ENCODE data around the gene DCAF15.
"Not testable (repeated sequence)": the region's sequence is repeated elsewhere in the genome, so short reads cannot be mapped to it uniquely, and the experiment has no call there.

Gene DCAF15

DNA sequence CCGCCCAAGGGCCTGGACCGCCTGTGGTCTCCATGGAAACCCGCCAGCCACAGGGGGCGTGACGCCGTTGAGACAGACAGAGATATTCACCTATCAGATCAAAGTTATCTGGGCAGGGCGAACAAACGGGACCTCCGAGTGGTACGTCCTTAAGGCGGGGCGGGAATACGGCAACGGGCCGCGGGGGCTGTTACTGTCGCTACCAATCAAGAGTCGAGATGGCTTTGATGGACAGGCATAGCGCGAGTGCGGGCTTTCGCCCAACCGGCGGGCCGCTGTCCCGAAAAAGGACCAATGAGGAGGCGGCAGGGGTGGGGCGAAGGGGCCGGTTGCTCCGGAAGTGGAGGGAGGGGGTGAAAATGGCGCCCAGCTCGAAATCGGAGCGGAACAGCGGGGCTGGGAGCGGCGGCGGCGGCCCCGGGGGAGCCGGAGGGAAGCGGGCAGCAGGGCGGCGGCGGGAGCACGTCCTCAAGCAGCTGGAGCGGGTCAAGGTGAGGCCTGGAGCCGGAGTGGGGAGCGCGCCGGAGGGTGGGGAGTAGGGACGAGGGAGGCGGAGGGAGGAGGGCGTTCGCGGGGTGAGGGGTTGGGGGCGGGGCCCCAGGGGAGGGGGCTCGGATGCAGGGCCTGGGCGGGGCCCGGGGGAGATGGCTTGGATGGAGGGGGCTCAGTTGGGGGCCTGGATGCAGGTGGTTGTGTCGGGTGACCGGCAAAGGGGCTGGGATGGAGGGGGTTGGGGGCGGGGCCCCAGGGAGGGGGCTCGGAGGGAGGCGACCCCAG is at the start of gene DCAF15:
Gene DCAF15 (plus strand): TSS at position 356 of the 777 bp plus-strand sequence. CDS start 4 bp downstream, at position 360.
- peak; percentile 98 for DNase-seq

DNA sequence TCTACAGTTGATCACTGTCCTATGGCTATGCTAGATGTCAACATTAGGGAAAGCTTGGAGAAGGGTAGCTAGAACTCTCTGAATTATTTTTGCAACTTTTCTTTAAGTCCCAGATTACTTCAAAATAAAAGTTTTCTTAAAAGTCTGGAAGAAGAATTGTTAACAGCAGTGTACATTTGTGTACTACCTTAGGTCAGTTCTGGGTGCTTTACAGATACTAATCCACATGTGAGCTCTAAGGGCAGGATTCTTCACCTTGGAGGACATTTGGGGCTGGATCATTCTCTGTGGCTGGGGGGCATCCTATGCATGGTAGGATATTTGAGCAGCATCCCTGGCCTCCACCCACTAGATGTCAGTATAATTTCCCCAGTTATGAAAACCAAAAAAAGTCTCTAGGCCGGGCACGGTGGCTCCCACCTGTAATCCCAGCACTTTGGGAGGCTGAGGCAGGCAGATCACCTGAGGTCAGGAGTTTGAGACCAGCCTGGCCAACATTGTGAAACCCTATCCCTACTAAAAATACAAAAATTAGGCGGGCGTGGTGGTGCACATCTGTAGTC is 49.2 kb upstream of the DCAF15 start:
- no peak for DNase-seq

DNA sequence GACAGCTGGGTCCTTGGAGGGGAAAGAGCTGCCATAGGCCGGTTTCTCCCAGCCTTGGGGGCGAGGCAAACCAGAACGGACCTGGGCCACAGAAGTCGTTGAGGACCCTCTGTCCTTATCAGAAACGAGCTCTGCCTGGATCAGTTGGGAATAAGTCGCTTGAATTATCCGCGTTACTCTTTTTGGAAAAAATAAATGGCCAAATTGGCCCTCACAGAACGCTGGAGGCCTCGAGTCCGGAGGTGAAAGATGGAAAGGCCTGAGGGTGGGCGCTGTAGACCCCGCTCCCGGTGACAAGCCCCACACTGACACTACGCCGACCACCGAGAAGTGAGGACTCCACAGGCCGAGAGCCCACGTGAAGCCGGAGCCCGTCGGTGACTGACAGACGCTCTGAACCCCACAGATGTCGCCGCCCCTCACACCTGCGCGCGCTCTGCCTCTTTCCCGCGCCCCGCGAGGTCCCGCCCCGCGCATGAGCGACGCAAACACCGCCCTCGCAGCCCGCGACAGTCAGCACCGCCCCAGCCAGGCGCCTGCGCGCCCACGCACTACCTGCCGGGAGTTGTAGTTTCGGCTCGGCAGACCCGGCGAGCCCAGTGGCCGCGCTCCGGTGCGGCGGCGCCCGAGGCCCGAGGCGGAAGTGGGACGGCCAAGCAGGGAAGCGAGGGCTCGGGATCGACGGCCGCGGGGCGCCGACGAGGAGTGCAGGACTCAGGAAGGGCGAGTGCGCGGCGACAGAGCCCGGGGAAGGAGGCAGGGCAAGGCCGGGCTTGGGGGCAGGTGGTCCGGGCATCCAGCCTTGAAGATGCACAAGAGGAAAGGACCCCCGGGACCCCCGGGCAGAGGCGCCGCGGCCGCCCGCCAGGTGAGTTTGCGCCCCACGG is 46.4 kb upstream of the DCAF15 start, which contains the start of the genes BRME1 and CC2D1A:
Gene BRME1 (minus strand): TSS at position 484 of the 887 bp plus-strand sequence. CDS start 1,225 bp downstream, outside the sequence.
Gene CC2D1A (plus strand): TSS at position 568 of the 887 bp plus-strand sequence. CDS start 241 bp downstream, at position 809.
- peak; percentile 62 for DNase-seq

- no peak for DNase-seq
Observed at GRCh38 chr19:13906521-13906904, 45.8 kb upstream of the DCAF15 start.

DNA sequence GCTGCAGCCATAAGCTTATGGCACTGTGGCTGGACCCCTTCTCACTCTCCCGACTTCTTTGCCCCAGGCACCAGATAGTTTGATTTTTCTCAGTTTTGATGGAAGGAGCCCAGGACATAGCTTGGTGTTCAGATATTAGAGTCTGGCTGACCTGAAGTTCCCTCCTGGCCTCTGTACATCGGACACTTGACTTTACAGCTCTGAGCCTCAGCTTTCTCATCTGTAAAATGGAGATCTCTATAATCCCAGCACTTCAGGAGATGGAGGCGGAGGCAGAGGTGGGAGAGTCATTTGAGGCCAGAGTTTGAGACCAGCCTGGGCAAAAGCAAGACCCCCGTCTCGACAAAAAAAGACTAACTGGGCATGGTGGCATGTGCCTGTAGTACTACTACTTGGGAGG is 45.4 kb upstream of the DCAF15 start:
- no peak for DNase-seq

DNA sequence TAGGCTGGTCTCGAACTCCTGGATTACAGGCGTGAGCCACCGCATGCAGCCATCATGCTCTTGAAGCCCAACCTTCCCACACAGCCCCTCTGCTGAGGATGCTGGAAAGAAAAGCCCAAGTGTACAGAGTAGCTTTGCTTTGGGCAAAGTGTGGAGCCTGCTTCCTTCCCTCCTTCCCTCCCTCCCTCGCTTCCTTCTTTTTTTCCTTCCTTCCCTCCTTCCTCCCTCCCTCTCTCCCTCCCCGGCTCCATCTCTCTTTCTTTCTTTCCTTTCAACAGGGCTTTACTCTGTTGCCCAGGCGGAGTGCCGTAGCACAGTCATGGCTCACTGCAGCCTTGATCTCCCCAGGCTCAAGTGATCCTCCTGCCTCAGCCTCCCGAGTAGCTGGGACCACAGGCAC is 43.6 kb upstream of the DCAF15 start:
- DNase-seq: no peak

DNA sequence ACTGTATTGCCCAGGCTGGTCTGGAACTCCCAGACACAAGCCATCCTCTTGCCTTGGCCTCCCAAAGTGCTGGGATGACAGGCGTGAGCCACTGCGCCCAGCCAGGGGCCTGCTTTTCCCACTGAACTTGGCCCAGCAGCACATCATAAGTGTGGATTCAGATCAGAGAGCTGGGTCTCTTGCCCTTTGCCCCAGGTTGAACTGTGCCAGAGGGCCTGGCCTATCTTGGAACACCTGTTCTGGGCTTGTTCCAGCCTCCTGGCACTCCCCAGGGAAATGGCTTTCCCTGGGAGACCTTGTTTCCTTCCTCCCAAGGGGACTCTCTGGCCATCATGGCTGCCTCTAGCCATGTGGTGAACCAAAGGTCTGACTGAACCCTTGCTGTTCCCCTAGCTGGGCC is 42.9 kb upstream of the DCAF15 start:
- DNase-seq: no peak

- no peak for DNase-seq
Observed at GRCh38 chr19:13913352-13913751, 39.0 kb upstream of the DCAF15 start.

GRCh38 chr19:13914777-13915176 is 37.5 kb upstream of the DCAF15 start:
- no peak for DNase-seq

DNA sequence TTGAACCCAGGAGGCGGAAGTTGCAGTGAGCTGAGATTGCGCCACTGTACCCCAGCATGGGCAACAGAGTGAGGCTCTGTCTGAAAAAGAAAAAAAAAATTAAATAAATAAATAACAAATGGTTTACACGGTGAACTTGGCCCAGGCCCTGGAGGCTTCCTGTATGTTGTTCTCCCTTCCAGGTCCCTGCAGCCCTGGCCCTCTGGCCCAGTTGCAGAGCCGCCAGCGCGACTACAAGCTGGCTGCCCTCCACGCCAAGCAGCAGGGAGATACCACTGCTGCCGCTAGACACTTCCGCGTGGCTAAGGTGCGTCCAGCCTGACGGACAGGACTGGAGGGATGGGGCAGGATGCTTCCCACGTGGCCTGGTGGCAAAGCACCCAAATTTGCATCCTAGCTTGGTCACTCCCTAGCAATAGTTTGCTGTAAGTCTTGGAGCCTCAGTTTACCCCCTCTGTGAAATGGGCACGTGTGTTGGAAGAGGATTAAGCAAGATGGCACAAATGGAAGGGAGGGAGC is 34.4 kb upstream of the DCAF15 start:
- no peak for DNase-seq

- no peak for DNase-seq
Observed at GRCh38 chr19:13918726-13919411, 33.4 kb upstream of the DCAF15 start.

DNA sequence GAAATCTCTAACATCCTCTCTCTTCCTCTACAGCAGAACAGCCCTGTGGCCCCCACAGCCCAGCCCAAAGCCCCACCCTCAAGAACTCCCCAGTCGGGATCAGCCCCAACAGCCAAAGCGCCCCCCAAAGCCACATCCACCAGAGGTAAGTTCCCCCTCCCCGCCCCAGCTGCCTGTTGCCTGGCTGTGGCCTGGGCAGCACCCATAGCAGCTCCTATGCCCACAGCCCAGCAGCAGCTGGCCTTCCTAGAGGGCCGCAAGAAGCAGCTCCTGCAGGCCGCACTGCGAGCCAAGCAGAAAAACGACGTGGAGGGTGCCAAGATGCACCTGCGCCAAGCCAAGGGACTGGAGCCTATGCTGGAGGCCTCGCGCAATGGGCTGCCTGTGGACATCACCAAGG is 31.8 kb upstream of the DCAF15 start:
- DNase-seq: no peak

- peak; percentile 18 for DNase-seq
Observed at GRCh38 chr19:13920940-13921747, 31.2 kb upstream of the DCAF15 start.

GRCh38 chr19:13922118-13922517 is 30.2 kb upstream of the DCAF15 start:
- DNase-seq: not testable (repeated sequence)

- no peak for DNase-seq
Observed at GRCh38 chr19:13923194-13923987, 28.9 kb upstream of the DCAF15 start.

DNA sequence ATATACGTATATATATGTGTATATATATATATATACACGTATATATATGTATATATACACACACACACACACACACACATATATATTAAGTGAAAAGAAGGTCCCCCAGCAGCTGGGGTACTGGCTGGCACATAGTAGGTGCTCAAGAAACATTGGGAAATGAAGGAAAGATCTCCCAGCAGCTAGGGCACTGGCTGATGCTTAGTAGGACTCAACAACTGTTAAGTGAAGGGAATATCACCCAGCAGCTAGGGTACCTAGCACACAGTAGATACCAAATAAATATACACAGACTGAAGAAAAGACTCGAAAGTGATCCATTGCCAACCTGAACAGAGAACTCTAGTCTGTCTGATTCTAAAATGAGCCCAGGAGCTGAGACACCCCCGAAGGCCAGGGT is 26.3 kb upstream of the DCAF15 start:
- DNase-seq: no peak

GRCh38 chr19:13926715-13927114 is 25.6 kb upstream of the DCAF15 start:
- DNase-seq: no peak

- DNase-seq: no peak
Observed at GRCh38 chr19:13929340-13929739, 23.0 kb upstream of the DCAF15 start.

GRCh38 chr19:13929956-13930355 is 22.4 kb upstream of the DCAF15 start:
- DNase-seq: no peak

DNA sequence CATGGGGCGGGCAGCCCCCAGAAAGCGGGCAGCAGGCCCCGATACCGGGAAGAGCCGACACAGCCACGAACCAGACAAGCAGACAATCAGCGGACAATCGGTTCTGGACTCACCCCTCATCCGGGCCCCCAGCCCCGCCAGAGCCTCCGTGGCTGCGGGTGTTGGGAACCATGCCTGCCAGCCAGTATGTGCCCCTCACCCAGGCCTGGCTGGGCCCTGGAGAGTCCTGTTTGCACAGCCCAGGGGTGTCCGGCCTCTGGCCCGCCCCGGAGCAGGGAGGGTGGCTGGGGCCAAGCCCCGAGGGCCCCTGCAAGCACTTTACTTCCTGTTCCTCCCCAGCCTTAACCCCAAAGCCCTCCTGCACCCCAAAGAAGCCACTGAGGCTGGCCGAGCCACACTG is 21.9 kb upstream of the DCAF15 start:
- no peak for DNase-seq

All from NCI-H1694 treated with DMSO at 0.1 percent for 48 hours (cell line).